Measurements from ENCODE around the gene DSN1. TPM values are rescaled to one million over a fixed set of nuclear protein-coding genes. Genes with fewer than 3 reads are reported as not detected.

Gene DSN1
- total and polyA plus RNA-seq, 9 donors: 7.6 to 14.5 (median 10.6) TPM

GRCh38 chr20:36709126-36709525 is 64.4 kb downstream of the DSN1 start:
- H3K36me3 ChIP-seq (ENCODE audit: control insufficient read depth, insufficient read depth, low read length): no peaks in the 10 kb centered on the region
- H3K4me1 ChIP-seq (ENCODE audit: control insufficient read depth, insufficient read depth, low read length): no peaks in the 10 kb centered on the region
- H3K27ac ChIP-seq (ENCODE audit: low read length): no peak overlapping the region
- no peak overlapping the region for H3K4me3 ChIP-seq (ENCODE audit: low read length)
- H3K27me3 ChIP-seq (ENCODE audit: control insufficient read depth, insufficient read depth, low read length): no peaks in the 10 kb centered on the region
- 90% methylated on average over 2 of the region's 5 CpGs for WGBS (ENCODE audit: insufficient coverage)
- no peaks in the 10 kb centered on the region for H3K9me3 ChIP-seq (replicated peaks; ENCODE audit: control insufficient read depth, low read depth, low read length)
- no peak for DNase-seq

GRCh38 chr20:36703530-36703929 is 70.0 kb downstream of the DSN1 start:
- Histone ChIP-seq H3K27me3 (ENCODE audit: control insufficient read depth, insufficient read depth, low read length) (no peaks in the 10 kb centered on the region), H3K4me3 (ENCODE audit: low read length) (no peak overlapping the region), H3K9me3 (replicated peaks; ENCODE audit: control insufficient read depth, low read depth, low read length) (no peaks in the 10 kb centered on the region), H3K27ac (ENCODE audit: low read length) (no peak overlapping the region), H3K36me3 (ENCODE audit: control insufficient read depth, insufficient read depth, low read length) (no peaks in the 10 kb centered on the region), H3K4me1 (ENCODE audit: control insufficient read depth, insufficient read depth, low read length) (no peaks in the 10 kb centered on the region)
- DNase-seq: no peak
- WGBS (ENCODE audit: insufficient coverage): 100% methylated on average over 1 of the region's 4 CpGs

Other genes with a start within 250 kb of the DSN1 start
- gene MYL9, start 232.2 kb downstream of the DSN1 start, total RNA-seq: 162 TPM
- gene MYL9, start 232.2 kb downstream of the DSN1 start, polyA plus RNA-seq (ENCODE audit: insufficient read depth in 1 of 8, insufficient read length in 8 of 8, low replicate concordance in 1 of 8): 100 to 1,000 TPM; 311 to 621 (median 478) TPM
- gene TGIF2, start 200.2 kb downstream of the DSN1 start, total RNA-seq: 18.0 TPM
- gene TGIF2, start 200.2 kb downstream of the DSN1 start, polyA plus RNA-seq (ENCODE audit: insufficient read depth in 1 of 8, insufficient read length in 8 of 8, low replicate concordance in 1 of 8): 10 to 100 TPM; 22.4 to 31.1 (median 25.1) TPM
- gene RAB5IF, start 168.0 kb downstream of the DSN1 start, total RNA-seq: 43.8 TPM
- 10 to 100 TPM; 38.7 to 52.3 (median 45.6) TPM for gene RAB5IF, start 168.0 kb downstream of the DSN1 start, polyA plus RNA-seq (ENCODE audit: insufficient read depth in 1 of 8, insufficient read length in 8 of 8, low replicate concordance in 1 of 8)
- gene SLA2, start 127.6 kb downstream of the DSN1 start, total RNA-seq: 0.09 TPM
- under 1 TPM; 0.16 to 0.37 (median 0.28) TPM for gene SLA2, start 127.6 kb downstream of the DSN1 start, polyA plus RNA-seq (ENCODE audit: insufficient read depth in 1 of 8, insufficient read length in 8 of 8, low replicate concordance in 1 of 8)
- 16.8 TPM for gene NDRG3, start 27.7 kb downstream of the DSN1 start, total RNA-seq
- 10 to 100 TPM; 15.0 to 22.3 (median 16.7) TPM for gene NDRG3, start 27.7 kb downstream of the DSN1 start, polyA plus RNA-seq (ENCODE audit: insufficient read depth in 1 of 8, insufficient read length in 8 of 8, low replicate concordance in 1 of 8)
- gene TLDC2, start 102.4 kb upstream of the DSN1 start, total RNA-seq: 0.04 TPM
- under 1 TPM in 7 of 8 donors, not detected in 1; 0.15 to 0.45 (median 0.26) TPM for gene TLDC2, start 102.4 kb upstream of the DSN1 start, polyA plus RNA-seq (ENCODE audit: insufficient read depth in 1 of 8, insufficient read length in 8 of 8, low replicate concordance in 1 of 8)
- 22.1 TPM for gene SAMHD1, start 177.9 kb upstream of the DSN1 start, total RNA-seq
- gene SAMHD1, start 177.9 kb upstream of the DSN1 start, polyA plus RNA-seq (ENCODE audit: insufficient read depth in 1 of 8, insufficient read length in 8 of 8, low replicate concordance in 1 of 8): 10 to 100 TPM; 22.2 to 39.9 (median 26.9) TPM

Data from muscle of leg (tissue), 11 donors.